GM18951 (cell line): ENCODE results near the gene RIC8A.
"Not testable (repeated sequence)": the region's sequence is repeated elsewhere in the genome, so short reads cannot be mapped to it uniquely, and the experiment has no call there.

Experiments
- POLR2A ChIP-seq: IDR thresholded peaks from 4 replicates; pipeline ENCODE4 v1.6.1; 2011; ENCODE audit warnings: mild to moderate bottlenecking; ENCODE audit not compliant: insufficient read length, insufficient read depth; ENCODE audit errors: extremely low read depth
- in situ Hi-C: fragments of 300-500 bp; cut with MboI; formaldehyde crosslinking; loops from one replicate; pipeline ENCODE4 v1.12.0; 2022; ENCODE audit warnings: low sequenced_read_pairs, mixed read lengths, inconsistent platforms; ENCODE audit not compliant: unreplicated experiment

The RIC8A gene

DNA sequence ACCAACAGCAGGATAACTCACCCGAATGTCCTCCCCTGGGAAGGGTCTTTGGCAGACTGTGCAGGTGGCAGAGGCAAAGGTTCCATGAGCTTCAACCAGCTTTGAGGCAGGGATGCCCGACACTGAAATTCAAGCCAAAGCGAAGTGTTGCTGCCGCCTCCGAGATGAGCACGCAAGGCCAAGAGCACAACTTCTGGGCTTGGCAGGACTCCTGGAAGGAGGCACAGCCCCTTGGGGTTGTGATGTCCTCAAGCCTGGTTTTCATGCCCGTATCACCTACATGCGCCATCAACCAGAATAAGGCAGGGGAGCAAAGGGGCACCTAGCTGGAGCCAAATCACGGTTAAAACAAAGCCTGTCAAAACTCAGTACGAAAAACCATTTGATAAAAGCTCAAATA is 22.9 kb downstream of the RIC8A start:
- in situ Hi-C loops: no loop called here
- TF ChIP-seq POLR2A: no peak

GRCh38 chr11:232783-233565 is 25.5 kb downstream of the RIC8A start:
- no peak for TF ChIP-seq POLR2A
- in situ Hi-C loops: no loop called here

DNA sequence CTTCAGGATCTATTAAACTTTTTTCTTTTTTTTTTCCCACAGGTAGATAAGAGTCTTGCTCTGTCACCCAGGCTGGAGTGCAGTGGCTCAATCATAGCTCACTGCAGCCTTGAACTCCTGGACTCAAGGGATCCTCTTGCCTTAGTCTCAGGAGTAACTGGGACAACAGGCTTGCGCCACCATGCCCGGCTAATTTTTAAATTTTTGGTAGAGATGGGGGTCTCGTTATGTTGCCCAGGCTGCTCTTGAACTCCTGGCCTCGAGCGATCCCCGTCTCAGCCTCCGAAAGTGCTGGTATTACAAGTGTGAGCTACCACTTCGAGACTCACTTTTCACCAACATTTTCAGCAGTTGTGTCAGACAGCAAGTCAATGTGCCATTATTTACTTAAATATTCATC is 27.7 kb downstream of the RIC8A start:
- TF ChIP-seq POLR2A: no peak
- in situ Hi-C loops: no loop called here

- TF ChIP-seq POLR2A: no peak
- in situ Hi-C loops: no loop called here
Observed at GRCh38 chr11:235609-235996, 28.1 kb downstream of the RIC8A start.

DNA sequence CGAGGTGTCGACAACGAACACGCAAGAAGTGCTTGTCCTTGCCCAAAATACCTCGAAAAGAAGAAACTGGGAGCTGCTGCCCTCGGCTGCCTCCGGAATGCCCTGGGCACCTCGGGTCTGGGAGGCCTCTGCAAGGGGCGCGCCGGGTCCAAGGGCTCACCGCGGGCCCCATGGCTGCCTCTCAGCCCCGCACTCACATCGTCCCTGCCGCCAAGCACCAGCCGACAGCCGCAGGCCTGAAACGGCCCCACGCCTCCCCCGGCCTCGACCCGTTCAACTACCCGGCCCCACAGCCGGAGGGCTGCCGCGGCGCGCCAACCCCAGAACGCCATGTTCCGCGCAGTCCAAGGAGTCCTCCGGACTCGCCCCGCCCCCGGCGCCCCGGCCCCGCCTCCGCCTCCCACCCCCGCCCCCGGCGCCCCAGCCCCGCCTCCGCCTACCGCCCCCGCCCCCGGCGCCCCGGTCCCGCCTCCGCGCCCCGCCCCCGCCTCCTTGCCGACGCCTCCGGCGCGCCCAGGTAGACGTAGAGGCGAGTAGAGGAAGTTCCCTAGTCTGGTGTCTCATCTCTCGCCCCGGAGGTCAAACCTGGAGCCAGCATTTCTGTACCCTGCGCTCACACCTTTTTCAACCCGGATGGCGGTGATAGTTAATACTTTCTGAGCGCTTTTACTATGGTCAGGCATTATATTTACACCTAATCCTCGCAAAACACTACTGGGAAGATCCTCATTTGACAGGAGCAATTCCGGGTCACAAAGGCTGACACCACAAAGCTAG is 28.7 kb downstream of the RIC8A start, which contains the start of gene SIRT3:
SIRT3 (minus strand) TSS at position 346 of the 777 bp plus-strand sequence; CDS start at position 332, 14 bp downstream.
- peak; percentile 81 for TF ChIP-seq POLR2A
- in situ Hi-C loops: no loop called here

- peak; percentile 83 for TF ChIP-seq POLR2A
- in situ Hi-C loops: no loop called here
Observed at GRCh38 chr11:236774-237767, 29.6 kb downstream of the RIC8A start, which contains the start of gene PSMD13. Gene PSMD13, plus strand, starts transcription at chr11:236976. Its CDS starts 74 bp downstream, at chr11:237050.

- in situ Hi-C loops: not testable (repeated sequence)
Observed at GRCh38 chr11:238346-238745, 30.8 kb downstream of the RIC8A start.

DNA sequence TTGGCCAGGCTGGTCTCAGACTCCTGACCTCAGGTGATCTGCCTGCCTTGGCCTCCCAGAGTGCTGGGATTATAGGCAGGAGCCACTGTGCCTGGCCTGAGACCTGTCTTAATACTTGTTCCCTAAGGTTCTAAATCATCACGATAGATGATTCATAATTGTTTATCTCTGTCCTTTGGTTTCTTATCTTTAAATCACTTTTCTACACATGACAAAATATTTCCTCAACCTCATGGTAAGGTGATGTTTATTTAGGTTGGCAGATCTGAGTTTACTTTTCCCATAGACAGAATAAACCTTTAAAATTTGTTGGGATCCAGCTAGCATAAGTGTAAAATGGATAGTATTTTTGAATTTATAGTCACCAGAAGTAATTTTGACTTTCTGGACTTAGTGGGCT is 32.8 kb downstream of the RIC8A start:
- in situ Hi-C loops: no loop called here
- no peak for TF ChIP-seq POLR2A

DNA sequence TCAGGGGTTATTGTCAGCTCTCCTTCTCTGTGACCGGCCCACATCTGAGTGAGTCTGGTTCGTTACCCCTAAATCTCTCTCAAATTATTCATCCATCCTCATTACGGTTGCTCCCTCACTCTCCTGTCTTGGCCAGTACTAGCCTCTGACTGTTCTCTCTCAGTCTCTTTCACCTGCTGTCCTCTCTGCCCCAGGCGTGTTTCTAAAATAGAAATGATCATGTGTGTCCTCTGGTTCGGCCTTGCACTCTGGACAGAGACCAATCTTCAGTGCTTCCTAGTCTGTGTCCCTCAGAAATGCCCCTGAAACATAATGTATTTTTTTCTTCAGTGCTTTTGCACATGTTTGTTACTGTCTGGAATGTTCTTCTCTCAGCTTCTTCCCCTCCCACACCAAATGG is 34.1 kb downstream of the RIC8A start:
- no peak for TF ChIP-seq POLR2A
- in situ Hi-C loops: no loop called here

GRCh38 chr11:244376-244775 is 36.9 kb downstream of the RIC8A start:
- TF ChIP-seq POLR2A: no peak
- in situ Hi-C loops: no loop called here

- in situ Hi-C loops: no loop called here
- no peak for TF ChIP-seq POLR2A
Observed at GRCh38 chr11:249062-249461, 41.6 kb downstream of the RIC8A start.

GRCh38 chr11:250274-250673 is 42.8 kb downstream of the RIC8A start:
- TF ChIP-seq POLR2A: no peak
- in situ Hi-C loops: no loop called here

- no peak for TF ChIP-seq POLR2A
- in situ Hi-C loops: no loop called here
Observed at GRCh38 chr11:250740-251299, 43.3 kb downstream of the RIC8A start.

- no peak for TF ChIP-seq POLR2A
- in situ Hi-C loops: no loop called here
Observed at GRCh38 chr11:251550-251949, 44.0 kb downstream of the RIC8A start.
